Measurements from ENCODE around the gene CDC5L.

The CDC5L gene

DNA sequence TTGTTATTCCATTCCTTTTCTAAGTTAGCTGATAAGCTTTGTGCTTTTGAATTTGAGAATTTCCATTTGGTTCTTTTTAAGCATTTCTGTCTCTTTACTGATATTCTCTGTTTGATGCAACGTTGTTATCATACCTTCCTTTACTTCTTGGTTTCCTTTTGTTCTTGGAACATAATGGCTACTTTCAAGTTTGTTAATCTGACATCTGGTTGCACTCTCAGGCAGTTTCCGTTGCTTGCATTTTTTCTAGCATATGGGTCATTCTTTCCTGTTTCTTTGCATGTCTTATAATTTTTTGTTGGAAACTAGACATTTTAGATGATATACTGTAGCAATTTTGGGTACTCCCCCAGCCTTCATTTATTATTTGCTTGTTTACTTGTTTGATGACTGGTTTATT is 12.5 kb downstream of the CDC5L start:
- peaks cover 76% of the 10 kb centered on the region for H3K79me2 ChIP-seq (ENCODE audit: insufficient read depth, low read length)
- peaks cover 83% of the 10 kb centered on the region for H3K36me3 ChIP-seq (ENCODE audit: low read length)

DNA sequence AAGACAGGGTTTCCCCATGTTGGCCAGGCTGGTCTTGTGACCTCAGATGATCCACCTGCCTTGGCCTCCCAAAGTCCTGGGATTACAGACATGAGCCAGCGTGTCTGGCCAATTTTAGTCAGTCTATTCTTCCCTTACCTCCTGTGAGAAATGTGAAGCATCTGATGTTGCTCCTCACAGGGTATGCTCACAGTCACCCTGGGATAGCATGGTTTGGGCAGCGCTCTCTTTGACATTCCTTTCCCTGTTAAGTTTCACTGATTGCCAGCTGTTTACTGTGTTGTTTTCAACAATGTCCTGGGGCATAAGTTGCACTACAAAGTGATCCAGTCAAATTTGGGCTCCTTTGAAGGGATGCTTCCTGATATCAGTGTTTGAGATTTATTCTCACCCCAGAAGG is 13.1 kb downstream of the CDC5L start:
- Histone ChIP-seq H3K27ac (ENCODE audit: low read depth, low read length) (no peak overlapping the region), H3K9me3 (ENCODE audit: insufficient read depth, low read length) (no peaks in the 10 kb centered on the region), H3F3A (ENCODE audit: insufficient read depth) (peaks cover 3% of the 10 kb centered on the region; the same call in 1 of the 2 replicates), H3K4me2 (ENCODE audit: low read depth, low read length, poor library complexity, severe bottlenecking) (no peak overlapping the region), H3K27me3 (ENCODE audit: low read length) (no peaks in the 10 kb centered on the region), H3K9me2 (replicated peaks; ENCODE audit: insufficient read depth, low read length) (no peaks in the 10 kb centered on the region), H4K20me1 (ENCODE audit: low read depth, low read length) (peaks cover 29% of the 10 kb centered on the region), H3K79me2 (ENCODE audit: insufficient read depth, low read length) (peaks cover 74% of the 10 kb centered on the region), H3K4me3 (ENCODE audit: insufficient read depth, low read length, poor library complexity, severe bottlenecking) (no peak overlapping the region), H3K36me3 (ENCODE audit: low read length) (peaks cover 83% of the 10 kb centered on the region), H2AFZ (ENCODE audit: low read depth, low read length, severe bottlenecking) (no peak overlapping the region), H3K9ac (ENCODE audit: low read length) (no peak overlapping the region)
- TF ChIP-seq, protein P1, sequence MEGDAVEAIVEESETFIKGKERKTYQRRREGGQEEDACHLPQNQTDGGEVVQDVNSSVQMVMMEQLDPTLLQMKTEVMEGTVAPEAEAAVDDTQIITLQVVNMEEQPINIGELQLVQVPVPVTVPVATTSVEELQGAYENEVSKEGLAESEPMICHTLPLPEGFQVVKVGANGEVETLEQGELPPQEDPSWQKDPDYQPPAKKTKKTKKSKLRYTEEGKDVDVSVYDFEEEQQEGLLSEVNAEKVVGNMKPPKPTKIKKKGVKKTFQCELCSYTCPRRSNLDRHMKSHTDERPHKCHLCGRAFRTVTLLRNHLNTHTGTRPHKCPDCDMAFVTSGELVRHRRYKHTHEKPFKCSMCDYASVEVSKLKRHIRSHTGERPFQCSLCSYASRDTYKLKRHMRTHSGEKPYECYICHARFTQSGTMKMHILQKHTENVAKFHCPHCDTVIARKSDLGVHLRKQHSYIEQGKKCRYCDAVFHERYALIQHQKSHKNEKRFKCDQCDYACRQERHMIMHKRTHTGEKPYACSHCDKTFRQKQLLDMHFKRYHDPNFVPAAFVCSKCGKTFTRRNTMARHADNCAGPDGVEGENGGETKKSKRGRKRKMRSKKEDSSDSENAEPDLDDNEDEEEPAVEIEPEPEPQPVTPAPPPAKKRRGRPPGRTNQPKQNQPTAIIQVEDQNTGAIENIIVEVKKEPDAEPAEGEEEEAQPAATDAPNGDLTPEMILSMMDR (IDR thresholded peaks at IDR 0.05; ENCODE audit: insufficient read depth, low read length, poor library complexity, severe bottlenecking): no peak
- no peak for TF ChIP-seq EZH2phosphoT487 (conservative IDR thresholded peaks at IDR 0.05; ENCODE audit: low read length)

More for the DNA sequence above, 12.5 kb downstream of the CDC5L start:
- no peak overlapping the region for H3K9ac ChIP-seq (ENCODE audit: low read length)
- no peak overlapping the region for H3K27ac ChIP-seq (ENCODE audit: low read depth, low read length)
- no peaks in the 10 kb centered on the region for H3K9me3 ChIP-seq (ENCODE audit: insufficient read depth, low read length)
- no peaks in the 10 kb centered on the region for H3K9me2 ChIP-seq (replicated peaks; ENCODE audit: insufficient read depth, low read length)
- TF ChIP-seq, protein P1 (IDR thresholded peaks at IDR 0.05; ENCODE audit: insufficient read depth, low read length, poor library complexity, severe bottlenecking): no peak
- no peak for TF ChIP-seq EZH2phosphoT487 (conservative IDR thresholded peaks at IDR 0.05; ENCODE audit: low read length)
- peaks cover 3% of the 10 kb centered on the region; the same call in 1 of the 2 replicates for H3F3A ChIP-seq (ENCODE audit: insufficient read depth)
- no peak overlapping the region for H3K4me2 ChIP-seq (ENCODE audit: low read depth, low read length, poor library complexity, severe bottlenecking)
- H2AFZ ChIP-seq (ENCODE audit: low read depth, low read length, severe bottlenecking): no peak overlapping the region
- H3K4me3 ChIP-seq (ENCODE audit: insufficient read depth, low read length, poor library complexity, severe bottlenecking): no peak overlapping the region
- H3K27me3 ChIP-seq (ENCODE audit: low read length): no peaks in the 10 kb centered on the region
- H4K20me1 ChIP-seq (ENCODE audit: low read depth, low read length): peaks cover 29% of the 10 kb centered on the region

DNA sequence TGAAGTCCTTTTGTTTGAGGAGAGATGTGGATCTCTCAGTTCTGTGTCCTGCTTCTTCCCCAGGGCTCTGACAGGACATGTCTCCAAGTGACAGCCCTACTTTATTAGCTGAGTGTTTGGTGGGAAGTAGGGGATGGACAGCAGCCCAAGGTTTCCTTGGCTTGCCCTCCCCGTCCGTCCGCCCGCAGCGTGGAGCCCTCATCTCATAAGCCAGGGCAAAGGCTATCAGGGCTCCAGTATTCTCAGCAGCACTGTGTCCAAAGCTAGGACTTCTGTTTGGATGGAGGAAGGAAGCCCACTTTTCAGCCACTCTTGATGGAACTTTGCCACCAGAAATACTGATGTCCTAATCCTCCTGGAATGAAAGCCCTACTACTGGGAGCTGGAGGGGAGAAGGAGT is 13.6 kb downstream of the CDC5L start:
- no peaks in the 10 kb centered on the region for H3K9me2 ChIP-seq (replicated peaks; ENCODE audit: insufficient read depth, low read length)
- no peak overlapping the region for H3K4me3 ChIP-seq (ENCODE audit: insufficient read depth, low read length, poor library complexity, severe bottlenecking)
- no peak overlapping the region for H3K4me2 ChIP-seq (ENCODE audit: low read depth, low read length, poor library complexity, severe bottlenecking)
- no peak overlapping the region for H2AFZ ChIP-seq (ENCODE audit: low read depth, low read length, severe bottlenecking)
- TF ChIP-seq, protein P1 (IDR thresholded peaks at IDR 0.05; ENCODE audit: insufficient read depth, low read length, poor library complexity, severe bottlenecking): no peak
- TF ChIP-seq EZH2phosphoT487 (conservative IDR thresholded peaks at IDR 0.05; ENCODE audit: low read length): no peak
- no peak overlapping the region for H3K9ac ChIP-seq (ENCODE audit: low read length)
- H3K27ac ChIP-seq (ENCODE audit: low read depth, low read length): no peak overlapping the region
- H3F3A ChIP-seq (ENCODE audit: insufficient read depth): peaks cover 3% of the 10 kb centered on the region; the same call in 1 of the 2 replicates
- no peaks in the 10 kb centered on the region for H3K9me3 ChIP-seq (ENCODE audit: insufficient read depth, low read length)
- H3K27me3 ChIP-seq (ENCODE audit: low read length): no peaks in the 10 kb centered on the region
- H3K79me2 ChIP-seq (ENCODE audit: insufficient read depth, low read length): peaks cover 72% of the 10 kb centered on the region
- H3K36me3 ChIP-seq (ENCODE audit: low read length): peaks cover 82% of the 10 kb centered on the region
- H4K20me1 ChIP-seq (ENCODE audit: low read depth, low read length): peaks cover 29% of the 10 kb centered on the region
